Myocyte (in vitro differentiated cells): Measurements from ENCODE around the gene NFATC3. TPM values are rescaled to one million over a fixed set of nuclear protein-coding genes. Genes with fewer than 3 reads are reported as not detected.

Experiments
- DNase-seq: peaks from one replicate; pipeline ENCODE4 v3.0.0-alpha.2; 2012; ENCODE audit warnings: low read depth
- total RNA-seq: library from RNA; depleted of rRNA; stranded (reverse); fragments of >200 nt; gene quantifications from 2 replicates; pipeline ENCODE4 v1.2.3, GENCODE V29; 2014

The NFATC3 gene
- total RNA-seq, 1 donor from 2014 or later, result 36.7 TPM

GRCh38 chr16:68244903-68245853, 160.0 kb downstream of the NFATC3 start, which contains the start of gene PLA2G15:
Gene PLA2G15 (plus strand): TSS chr16:68245373. CDS start chr16:68245427, 54 bp downstream.
- peak; percentile 96 for DNase-seq

- DNase-seq, result no peak
Observed at GRCh38 chr16:68246121-68246520, 161.0 kb downstream of the NFATC3 start.

GRCh38 chr16:68246666-68247065, 161.5 kb downstream of the NFATC3 start:
- peak; percentile 69 for DNase-seq

DNA sequence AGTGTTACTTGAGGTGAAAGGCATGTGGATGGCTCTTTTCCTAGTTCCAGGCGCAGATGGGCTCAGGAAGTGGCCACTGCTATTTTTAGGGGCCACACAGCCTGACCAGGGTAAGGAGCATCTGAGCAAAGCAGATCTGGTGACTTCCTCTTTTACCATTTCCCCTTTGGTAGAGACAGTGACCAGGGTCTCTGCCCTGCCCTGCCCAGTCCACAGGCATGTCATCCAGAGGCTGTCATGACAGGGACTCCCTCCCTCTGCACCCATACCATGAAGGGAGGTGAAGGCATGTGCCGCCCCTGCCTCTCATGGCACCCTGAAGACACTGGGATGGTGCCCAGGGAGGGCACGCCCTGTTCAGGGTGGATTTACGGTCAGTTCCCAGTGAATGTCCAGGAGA, 162.2 kb downstream of the NFATC3 start:
- peak; percentile 79 for DNase-seq

- no peak for DNase-seq
Observed at GRCh38 chr16:68247932-68248331, 162.8 kb downstream of the NFATC3 start.

DNA sequence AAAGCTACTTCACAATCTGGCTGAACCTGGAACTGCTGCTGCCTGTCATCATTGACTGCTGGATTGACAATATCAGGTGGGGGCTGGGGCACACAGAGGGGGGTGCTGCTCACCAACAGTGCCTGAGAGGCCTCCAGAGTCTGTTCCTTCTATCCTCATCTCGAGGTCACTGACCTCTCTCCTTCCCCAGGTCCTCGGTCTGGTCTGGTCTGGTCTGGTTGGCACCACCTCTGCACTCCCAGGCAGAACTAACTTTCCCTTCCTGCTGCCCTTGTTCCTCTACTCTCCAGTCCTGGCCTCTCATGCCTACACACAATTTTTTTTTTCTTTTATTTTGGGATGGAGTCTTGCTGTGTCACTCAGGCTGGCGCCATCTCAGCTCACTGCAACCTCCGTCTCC, 164.2 kb downstream of the NFATC3 start:
- no peak for DNase-seq

GRCh38 chr16:68250951-68251350, 165.8 kb downstream of the NFATC3 start:
- DNase-seq, result no peak

DNA sequence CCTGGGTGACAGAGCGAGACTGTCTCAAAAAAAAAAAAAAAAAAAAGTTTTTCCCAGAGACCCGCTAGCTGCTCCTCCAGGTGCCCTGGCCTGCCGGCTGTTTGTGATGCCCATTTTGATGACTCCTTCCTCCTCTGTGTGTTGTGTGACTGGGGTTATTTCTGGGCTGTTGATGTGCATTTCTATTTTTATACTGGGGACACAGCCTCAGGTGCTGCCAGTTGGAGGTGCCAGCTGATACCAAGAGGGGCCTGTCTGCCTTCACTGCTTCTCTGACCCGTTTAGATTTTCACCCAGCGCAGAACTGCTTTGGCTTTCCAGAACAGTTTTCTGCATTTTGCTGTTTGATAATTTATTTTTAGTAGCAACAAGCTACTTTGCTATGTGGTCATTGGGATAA, 166.7 kb downstream of the NFATC3 start:
- DNase-seq, result peak; percentile 86

DNA sequence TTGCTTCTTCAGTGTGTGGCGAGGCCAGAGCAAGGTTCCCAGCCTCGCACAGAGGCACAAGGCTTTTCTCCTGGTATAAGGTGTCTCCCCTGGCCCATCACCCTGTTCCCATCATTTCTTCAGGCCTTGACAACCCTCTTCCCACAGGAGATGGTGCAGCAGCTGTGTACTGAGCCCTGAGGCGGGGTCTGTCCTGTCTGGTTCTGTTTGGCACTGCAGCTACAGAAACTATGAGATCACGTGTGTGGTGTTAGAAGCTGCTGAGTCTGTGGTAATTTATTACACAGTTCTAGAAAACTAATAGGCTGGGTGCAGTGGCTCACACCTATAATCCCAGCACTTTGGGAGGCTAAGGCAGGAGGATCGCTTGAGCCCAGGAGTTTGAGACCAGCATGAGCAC, 167.2 kb downstream of the NFATC3 start:
- peak; percentile 68 for DNase-seq

GRCh38 chr16:68253721-68254120, 168.6 kb downstream of the NFATC3 start:
- no peak for DNase-seq

DNA sequence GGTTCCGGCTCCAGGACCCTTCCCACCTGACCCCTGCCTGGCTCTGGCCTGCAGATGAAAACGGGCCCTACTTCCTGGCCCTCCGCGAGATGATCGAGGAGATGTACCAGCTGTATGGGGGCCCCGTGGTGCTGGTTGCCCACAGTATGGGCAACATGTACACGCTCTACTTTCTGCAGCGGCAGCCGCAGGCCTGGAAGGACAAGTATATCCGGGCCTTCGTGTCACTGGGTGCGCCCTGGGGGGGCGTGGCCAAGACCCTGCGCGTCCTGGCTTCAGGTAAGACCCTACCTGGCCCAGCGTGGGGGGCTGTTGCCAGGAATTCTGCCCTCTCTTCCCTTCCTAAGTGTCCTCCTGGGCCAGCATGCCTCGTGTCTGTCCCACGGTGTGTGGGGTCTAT, 170.5 kb downstream of the NFATC3 start:
- DNase-seq, result no peak

GRCh38 chr16:68257251-68257905, 172.2 kb downstream of the NFATC3 start:
- DNase-seq, result peak; percentile 89

- peak; percentile 72 for DNase-seq
Observed at GRCh38 chr16:68257906-68258800, 173.0 kb downstream of the NFATC3 start.

DNA sequence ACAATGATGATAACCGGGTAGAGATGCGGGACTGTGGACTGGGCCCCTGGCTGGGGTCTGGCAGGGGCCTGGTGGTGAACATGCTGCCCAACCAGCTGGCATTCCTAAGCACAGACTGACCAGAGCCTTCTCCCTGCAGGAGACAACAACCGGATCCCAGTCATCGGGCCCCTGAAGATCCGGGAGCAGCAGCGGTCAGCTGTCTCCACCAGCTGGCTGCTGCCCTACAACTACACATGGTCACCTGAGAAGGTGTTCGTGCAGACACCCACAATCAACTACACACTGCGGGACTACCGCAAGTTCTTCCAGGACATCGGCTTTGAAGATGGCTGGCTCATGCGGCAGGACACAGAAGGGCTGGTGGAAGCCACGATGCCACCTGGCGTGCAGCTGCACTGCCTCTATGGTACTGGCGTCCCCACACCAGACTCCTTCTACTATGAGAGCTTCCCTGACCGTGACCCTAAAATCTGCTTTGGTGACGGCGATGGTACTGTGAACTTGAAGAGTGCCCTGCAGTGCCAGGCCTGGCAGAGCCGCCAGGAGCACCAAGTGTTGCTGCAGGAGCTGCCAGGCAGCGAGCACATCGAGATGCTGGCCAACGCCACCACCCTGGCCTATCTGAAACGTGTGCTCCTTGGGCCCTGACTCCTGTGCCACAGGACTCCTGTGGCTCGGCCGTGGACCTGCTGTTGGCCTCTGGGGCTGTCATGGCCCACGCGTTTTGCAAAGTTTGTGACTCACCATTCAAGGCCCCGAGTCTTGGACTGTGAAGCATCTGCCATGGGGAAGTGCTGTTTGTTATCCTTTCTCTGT, 174.0 kb downstream of the NFATC3 start:
- peak; percentile 28 for DNase-seq

DNA sequence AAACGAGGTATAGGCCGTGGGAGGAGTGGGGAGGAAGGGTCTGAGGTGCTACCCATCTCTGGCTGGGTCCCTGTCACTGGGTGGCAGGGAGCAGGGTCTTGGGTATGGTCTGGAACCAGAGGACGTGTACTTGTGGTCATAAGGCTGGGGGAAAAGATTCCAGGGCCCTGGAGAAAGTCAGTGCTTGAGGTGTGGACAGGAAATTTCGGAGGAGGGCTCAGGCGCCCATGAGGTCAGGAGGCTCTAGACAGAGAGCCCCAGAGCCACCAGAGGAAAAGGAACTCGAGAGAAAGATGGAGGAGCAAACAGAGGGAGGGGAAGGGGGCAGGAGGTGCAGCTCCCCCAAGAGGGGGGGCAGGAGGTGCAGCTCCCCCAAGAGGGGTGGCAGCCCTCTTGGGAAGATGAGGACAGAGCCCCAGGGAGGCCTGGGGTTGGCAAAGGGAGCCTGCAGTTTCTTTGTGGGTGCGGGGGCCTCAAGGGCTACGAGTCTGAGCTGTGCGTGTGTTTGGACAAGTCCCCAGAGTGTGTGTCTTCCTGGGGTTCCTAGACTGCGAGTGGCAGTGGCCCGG, 178.5 kb downstream of the NFATC3 start:
- DNase-seq, result no peak

DNA sequence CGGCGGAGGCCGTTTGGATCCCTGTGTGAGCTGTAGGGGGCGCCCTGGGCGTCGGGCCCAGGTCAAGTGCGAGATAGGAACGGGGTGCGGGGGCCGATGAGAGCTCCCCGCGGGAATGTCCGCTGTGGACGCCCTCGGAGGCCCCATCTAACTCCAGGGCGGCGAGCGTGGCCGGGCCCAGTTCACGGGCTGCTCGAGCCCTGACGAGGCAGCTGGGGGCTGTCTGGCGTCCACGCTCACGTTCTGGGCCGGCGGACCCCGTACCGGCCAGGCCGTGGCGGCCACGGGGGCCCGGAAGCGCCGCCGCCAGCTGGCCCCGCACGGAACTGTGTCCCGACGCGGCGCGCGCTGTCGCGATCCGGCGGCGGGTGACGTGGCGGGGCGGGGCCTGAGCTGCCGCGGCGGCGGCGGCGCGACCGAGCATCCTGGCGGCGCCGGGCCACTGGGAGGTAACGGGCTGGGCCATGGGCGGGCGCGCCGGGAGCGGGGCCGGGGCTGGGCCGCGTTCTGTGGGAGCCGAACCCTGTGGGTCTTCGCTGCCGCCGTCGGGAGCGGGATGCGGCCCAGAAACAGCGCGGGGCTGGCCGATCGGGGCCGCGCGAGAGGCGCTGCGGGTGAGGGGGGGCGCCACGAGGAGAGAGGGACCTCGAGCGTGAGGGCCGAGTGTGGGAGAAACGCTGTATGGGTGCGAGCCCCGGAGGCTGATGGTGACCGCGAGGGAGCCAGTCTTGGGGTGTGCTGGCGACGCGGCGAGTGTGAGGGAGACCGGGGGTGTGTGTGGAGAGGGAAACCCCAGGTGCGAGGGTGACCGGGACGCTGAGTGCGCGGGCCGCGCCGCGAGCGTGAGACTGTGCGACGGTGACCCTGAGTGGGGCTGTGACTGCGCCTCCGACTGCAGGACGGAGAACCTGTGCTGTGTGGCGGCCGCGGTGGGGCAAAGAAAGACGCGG, 179.2 kb downstream of the NFATC3 start, which contains the start of gene SLC7A6:
TSS of gene SLC7A6 (plus strand) at position 399 of the 950 bp plus-strand sequence. CDS start 10,201 bp downstream, outside the sequence.
- DNase-seq, result peak; percentile 87

DNA sequence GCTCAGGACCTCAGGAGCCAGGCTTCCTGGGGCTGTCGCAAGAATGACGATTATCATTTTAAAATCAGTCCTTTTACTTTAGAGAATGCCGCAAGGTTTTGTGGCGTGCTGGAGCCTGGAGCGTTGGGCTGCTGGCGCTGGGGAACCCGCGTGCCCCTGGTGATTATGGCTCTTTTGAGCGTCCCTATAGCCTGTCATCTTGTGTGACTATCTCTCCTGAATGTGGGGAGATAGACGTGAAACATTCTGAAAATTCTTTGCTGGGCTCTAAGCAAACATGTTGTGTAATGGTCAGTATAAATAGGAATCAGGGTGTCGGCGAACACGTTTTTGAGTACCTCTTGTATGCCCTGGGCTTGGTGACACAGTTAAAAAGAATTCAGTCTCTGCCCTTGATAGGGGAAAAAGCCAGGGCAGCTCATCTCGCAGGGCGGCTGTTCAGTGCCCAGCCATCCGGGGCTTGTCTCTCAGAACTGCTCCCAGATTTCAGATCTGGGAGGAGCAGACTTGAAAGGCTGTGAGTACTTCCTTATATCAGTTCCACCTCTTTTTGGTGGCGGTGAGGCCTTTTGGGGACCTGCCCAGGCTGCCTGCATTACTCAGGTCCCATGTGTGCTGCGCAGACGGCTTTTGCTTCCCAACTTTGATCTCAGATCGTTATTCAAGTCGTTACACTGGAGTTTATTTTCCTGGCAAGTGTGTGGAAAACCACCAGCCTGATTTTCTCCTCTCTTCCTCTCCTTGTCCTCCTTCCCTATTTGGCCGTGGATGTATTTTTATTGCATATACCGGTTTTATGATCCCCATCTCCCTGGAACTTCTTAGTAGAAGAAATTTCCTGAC, 180.1 kb downstream of the NFATC3 start:
- DNase-seq, result peak; percentile 87
